GM19099 (cell line): Measurements from ENCODE around the gene DAB1.

ENCODE experiments used
- POLR2A ChIP-seq: IDR thresholded peaks from 3 replicates; pipeline ENCODE4 v1.6.1; 2011; ENCODE audit warnings: low read depth; ENCODE audit not compliant: insufficient read length; ENCODE audit errors: extremely low read depth

Gene DAB1

GRCh38 chr1:57353654-57354053 lies 70.2 kb downstream of the DAB1 start:
- no peak for TF ChIP-seq POLR2A

GRCh38 chr1:57350610-57351009 lies 73.2 kb downstream of the DAB1 start:
- no peak for TF ChIP-seq POLR2A

DNA sequence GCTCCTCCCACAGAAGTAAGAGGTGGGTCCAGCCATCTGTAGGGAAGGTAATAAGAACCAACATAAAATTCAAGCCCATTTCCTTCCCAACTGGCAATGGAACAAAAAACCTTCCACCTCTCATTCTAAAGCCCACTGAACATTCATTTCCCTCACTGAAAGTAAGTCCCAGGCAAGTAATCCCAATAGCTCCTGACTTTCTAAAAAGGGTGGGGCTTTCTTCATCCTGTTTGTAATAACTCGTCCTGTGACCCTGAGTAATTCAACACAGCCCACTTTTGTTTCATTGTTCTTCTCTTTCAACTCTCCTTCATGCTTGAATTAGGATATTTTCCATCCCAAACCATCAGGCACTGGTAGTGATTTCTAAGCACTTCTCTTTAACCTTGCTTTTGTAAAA lies 74.9 kb downstream of the DAB1 start:
- no peak for TF ChIP-seq POLR2A

- TF ChIP-seq POLR2A, result no peak
Measured at GRCh38 chr1:57345916-57346315, 77.9 kb downstream of the DAB1 start.

DNA sequence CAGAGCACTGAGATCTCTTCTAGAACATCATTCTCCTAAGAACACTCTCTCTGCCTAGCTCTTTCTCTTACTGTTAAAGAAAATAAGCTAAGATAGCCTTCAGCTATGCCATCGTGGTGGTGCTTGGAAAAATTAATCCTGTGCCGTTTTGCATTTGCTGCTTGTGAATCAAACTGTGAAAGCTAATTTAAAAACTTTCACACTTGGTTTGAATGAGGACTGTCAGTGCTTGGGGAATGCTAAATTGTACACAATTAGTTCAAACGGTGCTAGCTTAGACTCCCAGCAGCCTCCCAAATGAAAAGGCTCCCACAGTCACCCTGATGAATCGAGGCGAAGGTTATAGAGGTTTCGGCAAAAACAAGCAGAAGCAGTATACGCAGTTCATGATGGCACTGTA lies 79.6 kb downstream of the DAB1 start:
- TF ChIP-seq POLR2A, result no peak

- no peak for TF ChIP-seq POLR2A
Measured at GRCh38 chr1:57341721-57342120, 82.1 kb downstream of the DAB1 start.

DNA sequence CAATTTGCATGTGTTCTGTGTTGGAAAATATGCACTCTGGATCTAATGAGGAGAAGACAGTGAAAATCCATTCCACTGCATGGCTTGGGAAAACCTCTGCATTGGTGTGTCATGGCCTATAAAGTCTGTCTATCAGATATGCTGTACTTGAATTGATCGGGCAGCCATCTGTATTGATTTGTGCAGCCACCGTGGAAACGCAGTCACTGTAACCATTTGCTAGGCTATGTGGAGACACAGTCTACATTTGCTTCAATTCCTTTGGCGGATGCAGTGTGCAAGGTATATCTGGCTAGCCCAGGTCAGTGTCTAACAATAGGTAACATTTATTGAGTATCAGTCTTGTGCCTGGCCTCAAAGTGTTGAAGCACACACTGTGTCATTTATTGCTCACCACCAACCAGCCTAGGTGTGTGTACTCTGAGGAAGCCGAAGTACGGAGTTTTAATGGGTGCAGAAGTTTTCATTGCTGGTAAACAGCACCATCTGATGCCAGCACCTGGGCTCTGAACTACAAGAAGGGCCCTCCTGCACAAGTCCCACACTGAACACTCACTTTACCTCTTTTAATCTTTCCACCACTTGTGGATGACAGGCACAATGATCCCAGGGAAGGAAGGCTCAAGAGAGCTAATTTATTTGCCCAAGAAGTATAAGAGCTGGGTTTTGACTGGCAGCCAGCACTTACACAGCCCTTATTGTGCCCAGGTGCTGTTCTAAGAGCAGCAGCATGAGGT lies 83.4 kb downstream of the DAB1 start:
- TF ChIP-seq POLR2A, result no peak

GRCh38 chr1:57337623-57338022 lies 86.2 kb downstream of the DAB1 start:
- no peak for TF ChIP-seq POLR2A

GRCh38 chr1:57336793-57337192 lies 87.1 kb downstream of the DAB1 start:
- no peak for TF ChIP-seq POLR2A

GRCh38 chr1:57331620-57332019 lies 92.2 kb downstream of the DAB1 start:
- TF ChIP-seq POLR2A, result no peak

- TF ChIP-seq POLR2A, result no peak
Measured at GRCh38 chr1:57329937-57330336, 93.9 kb downstream of the DAB1 start.

DNA sequence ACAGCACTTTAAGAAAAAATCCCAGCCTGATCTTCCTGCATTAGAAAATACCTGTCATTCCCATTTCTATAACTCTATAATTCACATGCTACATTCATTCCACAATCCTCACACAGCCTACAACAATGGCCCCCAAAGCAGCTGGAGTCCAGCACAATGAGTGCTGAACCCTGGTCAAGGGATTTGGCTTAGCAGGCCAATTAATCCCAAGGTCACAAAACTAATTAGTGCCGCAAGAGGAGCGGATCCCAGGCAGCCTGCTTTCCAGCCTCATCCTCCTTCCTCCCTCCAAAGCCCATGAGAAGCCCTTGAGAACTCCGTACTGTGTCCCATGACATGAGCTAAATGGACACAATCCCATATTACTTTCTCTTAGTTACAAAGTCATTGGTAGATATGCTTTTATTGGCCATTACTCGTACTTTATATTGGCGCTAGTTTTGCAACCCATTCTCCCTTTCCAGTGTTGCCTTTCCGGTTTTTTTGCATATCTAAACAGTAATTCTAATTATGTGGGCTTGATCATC lies 94.8 kb downstream of the DAB1 start:
- TF ChIP-seq POLR2A, result no peak

- no peak for TF ChIP-seq POLR2A
Measured at GRCh38 chr1:57327946-57328345, 95.9 kb downstream of the DAB1 start.

DNA sequence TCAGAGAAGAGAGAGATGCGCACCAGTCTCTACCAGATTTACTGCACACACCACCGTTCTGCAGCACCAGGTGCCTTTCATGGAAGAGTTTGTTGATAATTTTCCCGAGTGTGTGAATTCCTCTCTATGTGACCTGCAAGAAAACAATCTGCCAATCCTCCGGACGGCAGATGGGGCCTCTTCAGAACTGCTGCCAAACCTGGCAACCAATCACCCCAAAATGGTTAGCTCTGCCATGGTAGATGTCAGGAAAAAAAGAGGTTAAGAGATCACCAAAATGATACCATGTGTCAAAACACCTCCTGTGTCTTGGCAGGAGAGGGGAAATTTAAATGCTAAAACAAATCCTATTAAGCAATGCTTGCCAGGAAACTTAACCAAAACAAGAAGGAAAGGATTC lies 96.5 kb downstream of the DAB1 start:
- no peak for TF ChIP-seq POLR2A

- TF ChIP-seq POLR2A, result no peak
Measured at GRCh38 chr1:57325536-57325935, 98.3 kb downstream of the DAB1 start.

DNA sequence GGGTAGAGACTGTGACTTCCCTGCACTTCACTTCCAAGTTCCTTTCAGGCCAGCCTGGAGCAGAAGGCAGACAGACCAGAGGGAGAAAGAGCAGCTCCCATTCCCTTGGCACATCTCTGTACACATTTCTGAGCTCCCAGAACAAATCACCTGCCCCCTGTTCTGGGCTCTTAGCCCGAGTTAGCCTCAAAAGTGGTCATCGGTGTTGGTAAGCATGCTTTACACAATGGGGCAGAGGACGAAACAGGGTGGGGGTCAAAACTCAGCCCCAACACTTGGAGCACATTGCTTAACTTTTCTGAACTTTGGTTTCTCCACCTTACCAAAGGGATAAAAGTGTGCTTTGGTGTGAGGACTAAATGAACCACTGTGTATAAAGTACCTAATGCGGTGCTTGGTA lies 98.7 kb downstream of the DAB1 start:
- no peak for TF ChIP-seq POLR2A

DNA sequence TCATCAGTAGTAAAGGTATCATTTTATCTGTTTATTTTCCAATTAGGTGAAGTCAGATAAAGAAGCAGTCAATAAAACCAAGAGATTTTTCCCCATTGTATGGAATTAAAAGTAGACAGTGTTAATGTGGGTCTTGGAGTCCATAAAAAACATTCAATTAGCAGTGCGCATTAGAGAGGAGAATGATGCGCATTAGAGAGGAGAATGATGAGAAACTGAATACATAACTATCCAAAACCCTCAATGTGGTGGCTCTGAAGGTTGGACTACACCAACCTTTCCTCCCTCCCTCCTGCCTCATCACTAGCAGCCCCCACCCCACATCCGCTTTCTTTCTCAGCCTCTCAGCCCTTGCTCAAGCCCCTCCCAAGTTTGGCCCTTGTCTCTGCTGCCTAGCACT lies 99.5 kb downstream of the DAB1 start:
- no peak for TF ChIP-seq POLR2A
